Measurements from ENCODE around the gene VAX1.
A peak's percentile ranks its signal among the peaks of the same experiment; 100 is the strongest.

- peak; percentile 27 for TF ChIP-seq EZH2 (IDR thresholded peaks at IDR 0.05; ENCODE audit: insufficient read depth, poor library complexity, severe bottlenecking)
- TF ChIP-seq EZH2phosphoT487 (IDR thresholded peaks at IDR 0.05; ENCODE audit: insufficient read depth, low read depth): no peak
Measured at GRCh38 chr10:117163954-117164548, 26.0 kb upstream of the VAX1 start.

Measured in GM23248 (cell line).